ENCODE data around the gene SCLT1. TPM values are rescaled to one million over a fixed set of nuclear protein-coding genes. Genes with fewer than 3 reads are reported as not detected.

Gene SCLT1
- total and polyA plus RNA-seq, 8 donors: 3.4 to 7.3 (median 6.1) TPM

GRCh38 chr4:128974136-128974581 lies 119.2 kb downstream of the SCLT1 start:
- no peak overlapping the region for H3K27ac ChIP-seq
- DNase-seq: no peak
- H3K4me3 ChIP-seq: no peak overlapping the region
- H3K9me3 ChIP-seq: no peaks in the 10 kb centered on the region
- H3K4me1 ChIP-seq: no peaks in the 10 kb centered on the region
- FAIRE-seq: no peak
- no peaks in the 10 kb centered on the region for H3K36me3 ChIP-seq
- no peak for TF ChIP-seq CTCF (IDR thresholded peaks at IDR 0.05)
- intact Hi-C loops (cut with DNase I): no loop called here
- WGBS, 2 donors: 70 to 72% methylated on average over 2 of the region's 2 CpGs
- no peaks in the 10 kb centered on the region for H3K27me3 ChIP-seq
- ATAC-seq: no peak

GRCh38 chr4:128973384-128973783 lies 120.0 kb downstream of the SCLT1 start:
- Histone ChIP-seq H3K27me3 (no peaks in the 10 kb centered on the region), H3K9me3 (no peaks in the 10 kb centered on the region), H3K4me1 (no peaks in the 10 kb centered on the region), H3K36me3 (no peaks in the 10 kb centered on the region), H3K4me3 (no peak overlapping the region), H3K27ac (no peak overlapping the region)
- no peak for TF ChIP-seq CTCF (IDR thresholded peaks at IDR 0.05)
- intact Hi-C loops (cut with DNase I): no loop called here
- ATAC-seq (no peak), FAIRE-seq (no peak), DNase-seq (no peak)

- H3K4me3 ChIP-seq: no peak overlapping the region
- no peak for DNase-seq
- no peaks in the 10 kb centered on the region for H3K36me3 ChIP-seq
- H3K4me1 ChIP-seq: peaks cover 0 to 3% (median 0%) of the 10 kb centered on the region in 3 donors
- intact Hi-C loops (cut with DNase I): no loop called here
- ATAC-seq: no peak
- TF ChIP-seq CTCF (IDR thresholded peaks at IDR 0.05): no peak
- no peak overlapping the region for H3K27ac ChIP-seq
- no peaks in the 10 kb centered on the region for H3K27me3 ChIP-seq
- no peaks in the 10 kb centered on the region for H3K9me3 ChIP-seq
- no peak for FAIRE-seq
Measured at GRCh38 chr4:128961405-128961804, 131.9 kb downstream of the SCLT1 start.

- ATAC-seq: peak in 3 of 4 donors; percentile 44 to 69 (median 53)
- Histone ChIP-seq H3K4me3 (no peak overlapping the region), H3K4me1 (peaks cover 0 to 3% (median 0%) of the 10 kb centered on the region in 3 donors), H3K27ac (no peak overlapping the region), H3K27me3 (no peaks in the 10 kb centered on the region), H3K9me3 (no peaks in the 10 kb centered on the region), H3K36me3 (no peaks in the 10 kb centered on the region)
- intact Hi-C loops (cut with DNase I): no loop called here
- 59 to 65% methylated on average over 2 of the region's 2 CpGs for WGBS, 2 donors
- FAIRE-seq: no peak
- no peak for DNase-seq
- TF ChIP-seq CTCF (IDR thresholded peaks at IDR 0.05): no peak
Measured at GRCh38 chr4:128958194-128958593, 135.1 kb downstream of the SCLT1 start.

- Histone ChIP-seq H3K27me3 (no peaks in the 10 kb centered on the region), H3K36me3 (no peaks in the 10 kb centered on the region), H3K9me3 (no peaks in the 10 kb centered on the region), H3K4me1 (peaks cover 0 to 3% (median 0%) of the 10 kb centered on the region in 3 donors), H3K27ac (no peak overlapping the region), H3K4me3 (no peak overlapping the region)
- intact Hi-C loops (cut with DNase I): no loop called here
- no peak for FAIRE-seq
- no peak for DNase-seq
- no peak for ATAC-seq
- TF ChIP-seq CTCF (IDR thresholded peaks at IDR 0.05): no peak
Measured at GRCh38 chr4:128957459-128957858, 135.9 kb downstream of the SCLT1 start.

All from pancreas (tissue), 10 donors.